Esophagus squamous epithelium (tissue), 4 donors: ENCODE data around the gene ZNF860.

ENCODE experiments used
- CTCF ChIP-seq, 6 experiments: fragments of 450-650 bp in 4 of 6; fragments of 200-600 bp in 2 of 6; sonication (generic) in 2 of 6; IDR thresholded peaks; one replicate each; pipeline ENCODE4 v1.5.1; 2016 to 2019; ENCODE audit warnings: antibody characterized with exemption in 6 of 6, mild to moderate bottlenecking in 4 of 6, moderate library complexity in 4 of 6
- POLR2A ChIP-seq, 4 donors: fragments of 450-650 bp; IDR thresholded peaks; one replicate each; pipeline ENCODE4 v1.6.1; 2017; ENCODE audit warnings: antibody characterized with exemption in 4 of 4, mild to moderate bottlenecking in 4 of 4, moderate library complexity in 3 of 4

DNA sequence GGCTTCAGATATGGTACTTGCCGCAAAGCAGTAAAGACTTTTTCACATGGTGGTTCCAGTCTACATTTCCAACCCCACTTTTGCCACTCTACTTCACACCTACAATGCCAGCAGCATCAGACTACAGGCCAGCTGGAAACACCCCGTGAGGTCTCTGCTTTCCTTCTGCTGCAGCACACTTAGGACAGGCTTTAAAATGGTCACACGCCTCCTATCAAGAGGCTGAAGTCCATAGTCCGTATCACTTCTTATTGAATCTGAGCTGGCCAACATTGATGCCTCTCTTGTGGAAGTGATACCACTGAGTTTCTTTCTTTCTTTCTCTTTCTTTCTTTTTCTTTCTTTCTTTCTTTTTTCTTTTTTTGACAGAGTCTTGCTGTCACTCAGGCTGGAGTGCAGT is 59.8 kb downstream of the ZNF860 start:
- no peak for TF ChIP-seq CTCF (IDR thresholded peaks at IDR 0.05)
- no peak for TF ChIP-seq POLR2A (IDR thresholded peaks at IDR 0.05)
